A673 (cell line): ENCODE measurements around the gene ITIH1.

Source experiments
- CTCF ChIP-seq: fragments of 300-800, 200-600 bp; sonication (generic); conservative IDR thresholded peaks from 2 replicates; pipeline ENCODE4 v1.5.1; 2017; ENCODE audit warnings: low read depth, mild to moderate bottlenecking, antibody characterized with exemption, low read length, moderate library complexity, mixed read lengths
- EZH2 ChIP-seq: fragments of 200-600 bp; sonication (generic); IDR thresholded peaks from 2 replicates; pipeline ENCODE4 v1.6.1; 2017; ENCODE audit warnings: borderline replicate concordance, low read depth, mild to moderate bottlenecking, mixed read lengths, antibody characterized with exemption, low read length; ENCODE audit not compliant: poor library complexity, severe bottlenecking

GRCh38 chr3:52769786-52770455 is 7.5 kb upstream of the ITIH1 start:
- TF ChIP-seq CTCF (no peak), EZH2 (no peak)
